Vagina (tissue), 2 donors: ENCODE measurements around the gene TRABD2B. TPM values are rescaled to one million over a fixed set of nuclear protein-coding genes. Genes with fewer than 3 reads are reported as not detected.

ENCODE experiments used
- DNase-seq, 2 donors: peaks; one replicate each; pipeline ENCODE4 v3.0.0-alpha.2; 2017; ENCODE audit errors: extremely low spot score in 2 of 2
- H3K27ac ChIP-seq: fragments of 200-600 bp; sonication (generic); one replicate; pipeline ENCODE4 v1.5.1; 2019
- H3K27me3 ChIP-seq: fragments of 200-600 bp; sonication (generic); one replicate; pipeline ENCODE4 v1.5.1; 2019
- H3K36me3 ChIP-seq, 2 donors: fragments of 200-600 bp; sonication (generic); one replicate each; pipeline ENCODE4 v1.5.1; 2017 to 2019
- H3K4me1 ChIP-seq: fragments of 200-600 bp; sonication (generic); one replicate; pipeline ENCODE4 v1.5.1; 2019
- H3K4me3 ChIP-seq, 2 donors: fragments of 200-600 bp; sonication (generic); 1 replicate in 1 of 2; 2 replicates in 1 of 2; pipeline ENCODE4 v1.5.1; 2016 to 2019
- H3K9me3 ChIP-seq: fragments of 200-600 bp; sonication (generic); one replicate; pipeline ENCODE4 v1.5.1; 2019
- CTCF ChIP-seq, 3 experiments: fragments of 450-650 bp in 2 of 3; fragments of 200-600 bp in 1 of 3; sonication (generic) in 1 of 3; IDR thresholded peaks; one replicate each; pipeline ENCODE4 v1.5.1; 2017 to 2019; ENCODE audit warnings: antibody characterized with exemption in 3 of 3, mild to moderate bottlenecking in 2 of 3, moderate library complexity in 2 of 3
- POLR2A ChIP-seq, 2 donors: fragments of 450-650 bp; IDR thresholded peaks; one replicate each; pipeline ENCODE4 v1.6.1; 2017; ENCODE audit warnings: antibody characterized with exemption in 2 of 2, mild to moderate bottlenecking in 2 of 2, moderate library complexity in 2 of 2
- POLR2AphosphoS5 ChIP-seq, 2 donors: sonication (generic); formaldehyde crosslinking; IDR thresholded peaks; one replicate each; pipeline ENCODE4 v1.9.0; 2017; ENCODE audit warnings: antibody characterized with exemption in 2 of 2, mild to moderate bottlenecking in 2 of 2, low read depth in 1 of 2; ENCODE audit not compliant: insufficient read depth in 1 of 2
- intact Hi-C: fragments of 100-400 bp; cut with DNase I; formaldehyde crosslinking; loops from one replicate; pipeline ENCODE4 v1.15.1; 2023
- total RNA-seq: library from RNA; depleted of rRNA; stranded (reverse); fragments of >200 nt; gene quantifications from one replicate; pipeline ENCODE4 v1.2.3, GENCODE V29; 2016

The TRABD2B gene
- total RNA-seq, 1 donor from 2014 or later, result 5.6 TPM

GRCh38 chr1:47778280-47778679 lies 218.9 kb downstream of the TRABD2B start:
- no peak for DNase-seq
- no peak overlapping the region for H3K27ac ChIP-seq
- intact Hi-C loops, result no loop called here
- peaks cover 20% of the 10 kb centered on the region for H3K4me1 ChIP-seq
- H3K27me3 ChIP-seq, result no peaks in the 10 kb centered on the region
- no peaks in the 10 kb centered on the region for H3K9me3 ChIP-seq
- no peak overlapping the region for H3K4me3 ChIP-seq
- H3K36me3 ChIP-seq, result no peaks in the 10 kb centered on the region
- TF ChIP-seq POLR2AphosphoS5 (IDR thresholded peaks at IDR 0.05; ENCODE audit: insufficient read depth in 1 of 2, low read depth in 1 of 2), result no peak
- TF ChIP-seq CTCF (IDR thresholded peaks at IDR 0.05), result no peak
- TF ChIP-seq POLR2A (IDR thresholded peaks at IDR 0.05), result no peak

- no peaks in the 10 kb centered on the region for H3K27me3 ChIP-seq
- intact Hi-C loops, result no loop called here
- H3K9me3 ChIP-seq, result no peaks in the 10 kb centered on the region
- no peak overlapping the region for H3K27ac ChIP-seq
- H3K36me3 ChIP-seq, result no peaks in the 10 kb centered on the region
- H3K4me3 ChIP-seq, result no peak overlapping the region
- DNase-seq, result no peak
- TF ChIP-seq CTCF (IDR thresholded peaks at IDR 0.05) (no peak), POLR2AphosphoS5 (IDR thresholded peaks at IDR 0.05; ENCODE audit: insufficient read depth in 1 of 2, low read depth in 1 of 2) (no peak), POLR2A (IDR thresholded peaks at IDR 0.05) (no peak)
- H3K4me1 ChIP-seq, result peaks cover 14% of the 10 kb centered on the region
Measured at GRCh38 chr1:47777322-47777721, 219.9 kb downstream of the TRABD2B start.

- H3K27me3 ChIP-seq, result no peaks in the 10 kb centered on the region
- TF ChIP-seq POLR2AphosphoS5 (IDR thresholded peaks at IDR 0.05; ENCODE audit: insufficient read depth in 1 of 2, low read depth in 1 of 2) (no peak), CTCF (IDR thresholded peaks at IDR 0.05) (no peak), POLR2A (IDR thresholded peaks at IDR 0.05) (no peak)
- intact Hi-C loops, result no loop called here
- no peak overlapping the region for H3K27ac ChIP-seq
- H3K36me3 ChIP-seq, result no peaks in the 10 kb centered on the region
- no peak overlapping the region for H3K4me3 ChIP-seq
- no peak for DNase-seq
- H3K9me3 ChIP-seq, result no peaks in the 10 kb centered on the region
- H3K4me1 ChIP-seq, result peaks cover 8% of the 10 kb centered on the region
Measured at GRCh38 chr1:47776667-47777131, 220.5 kb downstream of the TRABD2B start.

GRCh38 chr1:47774986-47775834 lies 222.0 kb downstream of the TRABD2B start:
- DNase-seq, result no peak
- Histone ChIP-seq H3K27ac (no peak overlapping the region), H3K4me3 (no peak overlapping the region), H3K27me3 (no peaks in the 10 kb centered on the region), H3K4me1 (no peaks in the 10 kb centered on the region), H3K36me3 (no peaks in the 10 kb centered on the region), H3K9me3 (no peaks in the 10 kb centered on the region)
- intact Hi-C loops, result no loop called here
- TF ChIP-seq POLR2A (IDR thresholded peaks at IDR 0.05), result no peak
- TF ChIP-seq CTCF (IDR thresholded peaks at IDR 0.05), result no peak
- no peak for TF ChIP-seq POLR2AphosphoS5 (IDR thresholded peaks at IDR 0.05; ENCODE audit: insufficient read depth in 1 of 2, low read depth in 1 of 2)
